Hepatocyte (in vitro differentiated cells): Measurements from ENCODE around the gene MRPL22. TPM values are rescaled to one million over a fixed set of nuclear protein-coding genes. Genes with fewer than 3 reads are reported as not detected.

Source experiments
- DNase-seq: peaks from one replicate; pipeline ENCODE4 v3.0.0-alpha.2; 2016; ENCODE audit warnings: low spot score
- H2AFZ ChIP-seq: fragments of 200-600 bp; sonication (generic); 2 replicates; pipeline ENCODE4 v1.6.0; 2016; ENCODE audit warnings: antibody characterized with exemption, mild to moderate bottlenecking
- H3K27ac ChIP-seq: fragments of 200-600 bp; sonication (generic); 2 replicates; pipeline ENCODE4 v1.5.1; 2016; ENCODE audit warnings: mild to moderate bottlenecking
- H3K27me3 ChIP-seq: fragments of 200-600 bp; sonication (generic); 2 replicates; pipeline ENCODE4 v1.6.1; 2016
- H3K36me3 ChIP-seq: fragments of 200-600 bp; sonication (generic); replicated peaks from 2 replicates; pipeline ENCODE4 v1.5.1; 2016; ENCODE audit warnings: low read depth; ENCODE audit not compliant: insufficient read depth
- H3K4me1 ChIP-seq: fragments of 200-600 bp; sonication (generic); 2 replicates; pipeline ENCODE4 v1.5.1; 2016; ENCODE audit warnings: mild to moderate bottlenecking, moderate library complexity; ENCODE audit not compliant: insufficient read depth
- H3K4me2 ChIP-seq: fragments of 200-600 bp; sonication (generic); 2 replicates; pipeline ENCODE4 v1.6.0; 2016
- H3K4me3 ChIP-seq: fragments of 200-600 bp; sonication (generic); 2 replicates; pipeline ENCODE4 v1.5.1; 2016; ENCODE audit warnings: mild to moderate bottlenecking
- H3K79me2 ChIP-seq: fragments of 200-600 bp; sonication (generic); 2 replicates; pipeline ENCODE4 v1.6.0; 2017; ENCODE audit warnings: mild to moderate bottlenecking
- H3K9me2 ChIP-seq: fragments of 200-600 bp; sonication (generic); replicated peaks from 2 replicates; pipeline ENCODE4 v1.6.0; 2017; ENCODE audit warnings: mild to moderate bottlenecking; ENCODE audit not compliant: insufficient read depth
- H3K9me3 ChIP-seq: fragments of 200-600 bp; sonication (generic); 2 replicates; pipeline ENCODE4 v1.5.1; 2016; ENCODE audit warnings: low read depth, mild to moderate bottlenecking
- H4K20me1 ChIP-seq: fragments of 200-600 bp; sonication (generic); 2 replicates; pipeline ENCODE4 v1.6.0; 2016; ENCODE audit warnings: mild to moderate bottlenecking; ENCODE audit not compliant: insufficient read depth, poor library complexity, severe bottlenecking
- CTCF ChIP-seq: fragments of 200-600 bp; sonication (generic); IDR thresholded peaks from 2 replicates; pipeline ENCODE4 v1.5.1; 2016; ENCODE audit warnings: antibody characterized with exemption, mild to moderate bottlenecking; ENCODE audit not compliant: poor library complexity
- EZH2 ChIP-seq: fragments of 200-600 bp; sonication (generic); IDR thresholded peaks from 2 replicates; pipeline ENCODE4 v1.6.1; 2016; ENCODE audit warnings: antibody characterized with exemption, mild to moderate bottlenecking, borderline replicate concordance
- EZH2phosphoT487 ChIP-seq: fragments of 200-600 bp; sonication (generic); IDR thresholded peaks from one replicate; pipeline ENCODE4 v1.6.1; 2018; ENCODE audit warnings: antibody characterized with exemption, mild to moderate bottlenecking, low read depth, moderate library complexity; ENCODE audit not compliant: unreplicated experiment, severe bottlenecking
- WGBS: methylation state at CpG from one replicate; pipeline ENCODE4 v1.1.6; 2016; ENCODE audit warnings: low lambda C conversion rate; ENCODE audit errors: missing lambda C conversion rate; 5-methylcytosine and 5-hydroxymethylcytosine counted together
- polyA plus RNA-seq: library from polyadenylated mRNA; unstranded; fragments of >200 nt; fragmentation: Nextera tagmentation; extraction: Ambion mirVana; gene quantifications from 2 replicates; pipeline ENCODE4 v1.2.1, GENCODE V29; 2016
- total RNA-seq: library from RNA; depleted of rRNA; stranded (reverse); fragments of >200 nt; gene quantifications from 2 replicates; pipeline ENCODE4 v1.2.3, GENCODE V29; 2014

MRPL22 gene
- total and polyA plus RNA-seq, 2 experiments from 2014 or later, result 34.4 to 111 TPM

DNA sequence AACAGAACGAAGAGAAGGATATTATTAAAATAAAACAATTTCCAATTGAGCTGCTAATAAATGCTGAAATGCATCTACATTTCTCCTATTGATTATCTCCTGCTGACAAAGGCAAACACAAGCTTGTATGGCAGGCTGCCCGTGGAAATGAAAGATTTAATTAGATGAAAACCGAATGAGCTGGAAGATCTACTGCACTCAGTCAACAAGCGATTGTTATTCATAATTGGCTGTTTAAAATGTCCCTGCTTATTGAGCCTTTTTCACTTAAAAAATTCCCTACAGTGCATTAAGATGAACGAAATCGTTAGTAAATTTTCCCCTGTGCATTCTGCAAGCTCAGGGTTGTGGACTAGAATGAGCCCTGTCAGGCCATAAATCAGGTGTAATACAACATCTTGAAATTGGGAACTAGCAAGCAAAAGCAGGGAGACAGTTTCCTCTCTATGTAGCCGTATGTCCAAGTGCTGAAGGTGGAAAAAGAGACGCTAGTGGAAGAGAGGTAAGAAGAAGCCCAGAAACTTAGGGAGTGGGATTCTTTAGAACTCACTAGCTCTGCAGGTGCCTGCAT, 44.2 kb downstream of the MRPL22 start:
- Histone ChIP-seq H3K9me2 (no peaks in the 10 kb centered on the region), H3K4me1 (no peaks in the 10 kb centered on the region)
- WGBS, result 84% methylated on average over 8 of the region's 8 CpGs

DNA sequence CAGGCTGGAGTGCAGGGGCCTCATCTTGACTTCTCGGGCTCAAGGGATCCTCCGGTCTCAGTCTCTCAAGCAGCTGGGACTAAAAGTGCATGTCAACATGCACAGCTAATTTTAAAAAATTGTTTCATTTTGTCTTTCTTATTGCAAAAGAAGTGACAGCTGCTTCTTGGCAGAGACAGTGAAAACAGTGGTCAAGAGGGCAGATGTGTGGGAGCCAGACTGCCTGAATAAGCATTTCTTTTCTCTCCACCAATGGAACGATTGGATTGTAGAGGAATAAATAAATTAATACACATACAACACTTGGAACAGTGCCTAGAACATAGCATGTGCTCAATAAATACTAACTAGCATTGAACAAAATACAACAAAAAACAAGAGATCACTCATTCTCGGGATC, 45.3 kb downstream of the MRPL22 start:
- Histone ChIP-seq H3K4me2 (no peak overlapping the region), H3K4me3 (no peak overlapping the region), H2AFZ (no peak overlapping the region), H3K9me3 (no peaks in the 10 kb centered on the region), H3K36me3 (no peaks in the 10 kb centered on the region), H3K79me2 (no peaks in the 10 kb centered on the region), H3K27ac (no peak overlapping the region), H3K4me1 (no peaks in the 10 kb centered on the region), H3K9me2 (no peaks in the 10 kb centered on the region), H4K20me1 (no peaks in the 10 kb centered on the region), H3K27me3 (peaks cover 7% of the 10 kb centered on the region)
- TF ChIP-seq EZH2 (no peak), CTCF (no peak), EZH2phosphoT487 (no peak)
- 91% methylated on average over 4 of the region's 4 CpGs for WGBS
- no peak for DNase-seq

More for the DNA sequence above, 44.2 kb downstream of the MRPL22 start:
- Histone ChIP-seq H3K27ac (no peak overlapping the region), H2AFZ (no peak overlapping the region), H4K20me1 (no peaks in the 10 kb centered on the region), H3K79me2 (no peaks in the 10 kb centered on the region), H3K27me3 (peaks cover 7% of the 10 kb centered on the region), H3K4me3 (no peak overlapping the region), H3K4me2 (no peak overlapping the region), H3K36me3 (no peaks in the 10 kb centered on the region), H3K9me3 (no peaks in the 10 kb centered on the region)
- TF ChIP-seq CTCF (no peak), EZH2phosphoT487 (no peak), EZH2 (no peak)
- DNase-seq, result no peak

DNA sequence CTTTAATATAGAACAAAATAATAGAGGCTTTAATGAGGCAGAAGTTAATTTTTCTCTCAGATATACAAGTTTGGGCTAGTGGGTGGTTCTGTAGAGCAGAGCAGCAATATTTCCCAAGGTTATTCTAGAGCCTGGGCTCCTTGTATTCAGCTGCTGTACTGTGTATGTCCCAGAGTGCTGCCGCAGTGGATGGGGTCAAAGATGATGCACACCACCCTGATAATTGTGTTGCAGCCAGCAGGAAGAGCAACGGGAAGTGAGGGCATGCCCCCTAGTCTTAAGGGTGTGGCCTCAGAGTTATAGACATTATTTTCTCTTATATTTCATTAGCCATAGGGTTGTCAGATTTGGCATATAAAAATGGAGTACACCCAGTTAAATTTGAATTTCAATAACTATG, 48.8 kb downstream of the MRPL22 start:
- peaks cover 7% of the 10 kb centered on the region for H3K27me3 ChIP-seq
- WGBS, result 75% methylated on average over 2 of the region's 2 CpGs
- TF ChIP-seq EZH2, result no peak
- no peak for TF ChIP-seq CTCF
- TF ChIP-seq EZH2phosphoT487, result no peak

DNA sequence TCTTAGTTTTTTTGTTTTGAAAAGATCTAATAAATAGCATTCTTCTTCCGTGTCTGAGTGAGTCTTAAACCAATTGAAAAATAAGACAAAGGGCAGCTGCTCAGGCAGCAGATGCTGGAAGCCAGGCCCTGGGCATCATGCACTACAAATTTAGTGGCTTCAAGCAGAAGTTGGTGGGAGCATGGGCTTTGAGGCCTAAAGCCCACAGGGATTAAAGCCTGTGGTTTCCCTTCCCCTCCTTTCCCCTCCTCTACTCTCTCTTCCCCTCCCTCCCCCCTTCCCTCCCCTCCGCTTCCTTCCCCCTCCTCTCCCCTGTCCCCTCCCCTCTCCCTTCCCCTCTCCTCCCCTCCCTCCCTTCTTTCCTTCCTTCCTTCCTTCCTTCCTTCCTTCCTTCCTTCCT, 52.6 kb downstream of the MRPL22 start:
- Histone ChIP-seq H4K20me1 (no peaks in the 10 kb centered on the region), H3K4me3 (no peak overlapping the region), H3K4me1 (no peaks in the 10 kb centered on the region), H3K27ac (no peak overlapping the region), H3K9me3 (no peaks in the 10 kb centered on the region), H3K27me3 (no peaks in the 10 kb centered on the region), H3K9me2 (no peaks in the 10 kb centered on the region), H3K36me3 (no peaks in the 10 kb centered on the region), H3K4me2 (no peak overlapping the region), H3K79me2 (no peaks in the 10 kb centered on the region), H2AFZ (no peak overlapping the region)
- DNase-seq, result no peak
- WGBS, result 89% methylated on average over 1 of the region's 2 CpGs
- TF ChIP-seq CTCF (no peak), EZH2 (no peak), EZH2phosphoT487 (no peak)

More for the DNA sequence above, 48.8 kb downstream of the MRPL22 start:
- H3K9me3 ChIP-seq, result no peaks in the 10 kb centered on the region
- DNase-seq, result no peak
- no peak overlapping the region for H3K4me2 ChIP-seq
- H3K9me2 ChIP-seq, result no peaks in the 10 kb centered on the region
- no peaks in the 10 kb centered on the region for H3K79me2 ChIP-seq
- no peak overlapping the region for H3K4me3 ChIP-seq
- H3K36me3 ChIP-seq, result no peaks in the 10 kb centered on the region
- no peak overlapping the region for H3K27ac ChIP-seq
- no peak overlapping the region for H2AFZ ChIP-seq
- no peaks in the 10 kb centered on the region for H4K20me1 ChIP-seq
- H3K4me1 ChIP-seq, result no peaks in the 10 kb centered on the region
